GM12891 (cell line): ENCODE results near the gene PDGFC.

Experiments
- POLR2A ChIP-seq: IDR thresholded peaks from 2 replicates; pipeline ENCODE4 v1.6.1; 2011; ENCODE audit warnings: low read depth, low read length, control low read depth
- POLR2AphosphoS5 ChIP-seq: IDR thresholded peaks from 2 replicates; pipeline ENCODE4 v1.6.1; 2011; ENCODE audit warnings: low read depth, low read length, control low read depth
- POU2F2 ChIP-seq: IDR thresholded peaks from 2 replicates; pipeline ENCODE4 v1.6.1; 2011; ENCODE audit warnings: low read depth, mild to moderate bottlenecking, control low read depth, low read length, moderate library complexity
- SPI1 ChIP-seq: IDR thresholded peaks from 2 replicates; pipeline ENCODE4 v1.6.1; 2011; ENCODE audit warnings: low read depth, low read length, control low read depth
- TAF1 ChIP-seq: IDR thresholded peaks from 2 replicates; pipeline ENCODE4 v1.6.1; 2011; ENCODE audit warnings: low read depth, low read length, control low read depth

DNA sequence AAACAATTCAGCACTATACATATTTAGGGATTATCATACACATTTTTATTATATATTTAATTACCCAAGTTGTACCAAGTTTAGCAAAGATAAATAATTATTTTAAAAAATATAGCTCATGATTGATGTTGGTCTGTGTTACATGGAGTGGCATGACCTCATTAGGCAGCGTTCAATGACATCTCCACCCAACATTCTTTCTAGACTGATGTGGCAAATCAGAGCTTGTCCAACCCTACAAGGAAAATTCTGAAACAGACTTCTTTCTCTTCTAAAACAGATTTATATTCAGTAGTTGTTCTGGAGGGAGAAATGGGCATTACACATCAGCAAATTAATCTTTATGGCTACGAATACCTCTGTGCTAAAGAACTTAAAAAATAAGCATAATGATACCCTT is 189.7 kb downstream of the PDGFC start:
- no peak for TF ChIP-seq TAF1
- no peak for TF ChIP-seq POLR2A
- TF ChIP-seq SPI1, result no peak
- TF ChIP-seq POLR2AphosphoS5, result no peak
- no peak for TF ChIP-seq POU2F2
